Vagina (tissue), 2 donors: ENCODE measurements around the gene CDKL5. TPM values are rescaled to one million over a fixed set of nuclear protein-coding genes. Genes with fewer than 3 reads are reported as not detected.

Source experiments
- DNase-seq, 2 donors: peaks; one replicate each; pipeline ENCODE4 v3.0.0-alpha.2; 2017; ENCODE audit errors: extremely low spot score in 2 of 2
- H3K27ac ChIP-seq: fragments of 200-600 bp; sonication (generic); one replicate; pipeline ENCODE4 v1.5.1; 2019
- H3K27me3 ChIP-seq: fragments of 200-600 bp; sonication (generic); one replicate; pipeline ENCODE4 v1.5.1; 2019
- H3K36me3 ChIP-seq, 2 donors: fragments of 200-600 bp; sonication (generic); one replicate each; pipeline ENCODE4 v1.5.1; 2017 to 2019
- H3K4me1 ChIP-seq: fragments of 200-600 bp; sonication (generic); one replicate; pipeline ENCODE4 v1.5.1; 2019
- H3K4me3 ChIP-seq, 2 donors: fragments of 200-600 bp; sonication (generic); 1 replicate in 1 of 2; 2 replicates in 1 of 2; pipeline ENCODE4 v1.5.1; 2016 to 2019
- H3K9me3 ChIP-seq: fragments of 200-600 bp; sonication (generic); one replicate; pipeline ENCODE4 v1.5.1; 2019
- POLR2A ChIP-seq, 2 donors: fragments of 450-650 bp; IDR thresholded peaks; one replicate each; pipeline ENCODE4 v1.6.1; 2017; ENCODE audit warnings: antibody characterized with exemption in 2 of 2, mild to moderate bottlenecking in 2 of 2, moderate library complexity in 2 of 2
- POLR2AphosphoS5 ChIP-seq, 2 donors: sonication (generic); formaldehyde crosslinking; IDR thresholded peaks; one replicate each; pipeline ENCODE4 v1.9.0; 2017; ENCODE audit warnings: antibody characterized with exemption in 2 of 2, mild to moderate bottlenecking in 2 of 2, low read depth in 1 of 2; ENCODE audit not compliant: insufficient read depth in 1 of 2
- intact Hi-C: fragments of 100-400 bp; cut with DNase I; formaldehyde crosslinking; loops from one replicate; pipeline ENCODE4 v1.15.1; 2023
- total RNA-seq: library from RNA; depleted of rRNA; stranded (reverse); fragments of >200 nt; gene quantifications from one replicate; pipeline ENCODE4 v1.2.3, GENCODE V29; 2016
- TF ChIP-seq, protein P1 (sequence below), 3 experiments: fragments of 450-650 bp in 2 of 3; fragments of 200-600 bp in 1 of 3; sonication (generic) in 1 of 3; IDR thresholded peaks; one replicate each; pipeline ENCODE4 v1.5.1; 2017 to 2019; ENCODE audit warnings: antibody characterized with exemption in 3 of 3, mild to moderate bottlenecking in 2 of 3, moderate library complexity in 2 of 3

CDKL5 gene
- total RNA-seq, 1 donor from 2014 or later = 9.1 TPM

GRCh38 chrX:18668071-18668835 lies 242.8 kb downstream of the CDKL5 start:
- TF ChIP-seq POLR2AphosphoS5 (IDR thresholded peaks at IDR 0.05; ENCODE audit: insufficient read depth in 1 of 2, low read depth in 1 of 2) (no peak), POLR2A (IDR thresholded peaks at IDR 0.05) (no peak)
- TF ChIP-seq, protein P1, sequence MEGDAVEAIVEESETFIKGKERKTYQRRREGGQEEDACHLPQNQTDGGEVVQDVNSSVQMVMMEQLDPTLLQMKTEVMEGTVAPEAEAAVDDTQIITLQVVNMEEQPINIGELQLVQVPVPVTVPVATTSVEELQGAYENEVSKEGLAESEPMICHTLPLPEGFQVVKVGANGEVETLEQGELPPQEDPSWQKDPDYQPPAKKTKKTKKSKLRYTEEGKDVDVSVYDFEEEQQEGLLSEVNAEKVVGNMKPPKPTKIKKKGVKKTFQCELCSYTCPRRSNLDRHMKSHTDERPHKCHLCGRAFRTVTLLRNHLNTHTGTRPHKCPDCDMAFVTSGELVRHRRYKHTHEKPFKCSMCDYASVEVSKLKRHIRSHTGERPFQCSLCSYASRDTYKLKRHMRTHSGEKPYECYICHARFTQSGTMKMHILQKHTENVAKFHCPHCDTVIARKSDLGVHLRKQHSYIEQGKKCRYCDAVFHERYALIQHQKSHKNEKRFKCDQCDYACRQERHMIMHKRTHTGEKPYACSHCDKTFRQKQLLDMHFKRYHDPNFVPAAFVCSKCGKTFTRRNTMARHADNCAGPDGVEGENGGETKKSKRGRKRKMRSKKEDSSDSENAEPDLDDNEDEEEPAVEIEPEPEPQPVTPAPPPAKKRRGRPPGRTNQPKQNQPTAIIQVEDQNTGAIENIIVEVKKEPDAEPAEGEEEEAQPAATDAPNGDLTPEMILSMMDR (IDR thresholded peaks at IDR 0.05) = no peak
- intact Hi-C loops = no loop called here

DNA sequence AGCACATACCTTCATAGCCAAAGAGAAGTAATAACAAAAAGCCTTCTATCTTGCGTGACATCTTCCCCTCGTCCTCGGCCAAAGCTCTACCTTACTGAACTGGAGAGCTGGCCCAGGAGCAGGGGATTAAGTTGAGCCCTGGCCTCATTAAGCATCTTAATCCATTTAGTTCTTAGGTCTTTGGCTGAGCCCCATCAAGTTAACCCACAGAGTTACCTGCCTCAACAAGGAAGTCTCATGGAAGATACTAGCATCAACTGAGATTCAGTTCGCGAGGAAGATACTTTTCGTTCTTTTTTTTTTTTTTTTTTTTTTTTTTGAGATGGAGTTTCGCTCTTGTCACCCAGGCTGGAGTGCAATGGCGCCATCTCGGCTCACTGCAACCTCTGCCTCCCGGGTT lies 246.6 kb downstream of the CDKL5 start, which contains the start of gene RS1:
RS1 (minus strand) TSS at position 101 of the 400 bp plus-strand sequence; CDS start at position 61, 40 bp downstream.
- TF ChIP-seq, protein P1 (IDR thresholded peaks at IDR 0.05) = no peak
- TF ChIP-seq POLR2AphosphoS5 (IDR thresholded peaks at IDR 0.05; ENCODE audit: insufficient read depth in 1 of 2, low read depth in 1 of 2) = no peak
- no peak for TF ChIP-seq POLR2A (IDR thresholded peaks at IDR 0.05)
- no peaks in the 10 kb centered on the region for H3K36me3 ChIP-seq
- intact Hi-C loops = no loop called here

More at GRCh38 chrX:18668071-18668835, 242.8 kb downstream of the CDKL5 start:
- Histone ChIP-seq H3K27ac (no peak overlapping the region), H3K4me3 (no peak overlapping the region), H3K4me1 (no peaks in the 10 kb centered on the region), H3K9me3 (no peaks in the 10 kb centered on the region), H3K36me3 (no peaks in the 10 kb centered on the region), H3K27me3 (no peaks in the 10 kb centered on the region)
- DNase-seq = no peak

DNA sequence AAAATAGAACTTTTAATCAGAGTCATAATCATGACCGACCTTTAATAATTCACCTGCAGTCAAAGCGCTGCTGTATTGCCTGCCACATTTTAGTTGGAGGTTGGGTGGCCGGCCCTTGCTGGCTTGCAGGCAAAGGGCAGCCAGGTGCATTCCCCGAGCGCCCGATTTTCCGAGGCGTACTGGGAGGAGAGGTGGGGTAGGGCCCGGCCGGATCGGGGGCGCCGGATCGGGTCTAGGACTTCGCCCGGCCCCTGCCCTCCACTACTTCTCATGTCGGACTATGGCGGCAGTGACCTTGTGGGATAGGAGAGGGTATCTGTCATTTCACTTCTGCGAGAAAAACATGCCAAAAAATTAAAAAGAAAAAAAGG lies 249.0 kb downstream of the CDKL5 start:
- H3K27ac ChIP-seq = peak overlapping the region; percentile 71
- no peak for DNase-seq
- no peaks in the 10 kb centered on the region for H3K27me3 ChIP-seq
- TF ChIP-seq POLR2AphosphoS5 (IDR thresholded peaks at IDR 0.05; ENCODE audit: insufficient read depth in 1 of 2, low read depth in 1 of 2) (no peak), POLR2A (IDR thresholded peaks at IDR 0.05) (no peak)
- TF ChIP-seq, protein P1 (IDR thresholded peaks at IDR 0.05) = no peak
- no peaks in the 10 kb centered on the region for H3K36me3 ChIP-seq
- intact Hi-C loops = no loop called here
- peak overlapping the region; percentile 51 to 53 for H3K4me3 ChIP-seq
- H3K4me1 ChIP-seq = no peaks in the 10 kb centered on the region
- no peaks in the 10 kb centered on the region for H3K9me3 ChIP-seq

More for the DNA sequence above, 246.6 kb downstream of the CDKL5 start, which contains the start of gene RS1:
- no peaks in the 10 kb centered on the region for H3K4me1 ChIP-seq
- H3K4me3 ChIP-seq = no peak within 1 kb of the TSS
- no peak within 1 kb of the TSS for H3K27ac ChIP-seq
- no peaks in the 10 kb centered on the region for H3K9me3 ChIP-seq
- DNase-seq = no peak
- no peaks in the 10 kb centered on the region for H3K27me3 ChIP-seq

DNA sequence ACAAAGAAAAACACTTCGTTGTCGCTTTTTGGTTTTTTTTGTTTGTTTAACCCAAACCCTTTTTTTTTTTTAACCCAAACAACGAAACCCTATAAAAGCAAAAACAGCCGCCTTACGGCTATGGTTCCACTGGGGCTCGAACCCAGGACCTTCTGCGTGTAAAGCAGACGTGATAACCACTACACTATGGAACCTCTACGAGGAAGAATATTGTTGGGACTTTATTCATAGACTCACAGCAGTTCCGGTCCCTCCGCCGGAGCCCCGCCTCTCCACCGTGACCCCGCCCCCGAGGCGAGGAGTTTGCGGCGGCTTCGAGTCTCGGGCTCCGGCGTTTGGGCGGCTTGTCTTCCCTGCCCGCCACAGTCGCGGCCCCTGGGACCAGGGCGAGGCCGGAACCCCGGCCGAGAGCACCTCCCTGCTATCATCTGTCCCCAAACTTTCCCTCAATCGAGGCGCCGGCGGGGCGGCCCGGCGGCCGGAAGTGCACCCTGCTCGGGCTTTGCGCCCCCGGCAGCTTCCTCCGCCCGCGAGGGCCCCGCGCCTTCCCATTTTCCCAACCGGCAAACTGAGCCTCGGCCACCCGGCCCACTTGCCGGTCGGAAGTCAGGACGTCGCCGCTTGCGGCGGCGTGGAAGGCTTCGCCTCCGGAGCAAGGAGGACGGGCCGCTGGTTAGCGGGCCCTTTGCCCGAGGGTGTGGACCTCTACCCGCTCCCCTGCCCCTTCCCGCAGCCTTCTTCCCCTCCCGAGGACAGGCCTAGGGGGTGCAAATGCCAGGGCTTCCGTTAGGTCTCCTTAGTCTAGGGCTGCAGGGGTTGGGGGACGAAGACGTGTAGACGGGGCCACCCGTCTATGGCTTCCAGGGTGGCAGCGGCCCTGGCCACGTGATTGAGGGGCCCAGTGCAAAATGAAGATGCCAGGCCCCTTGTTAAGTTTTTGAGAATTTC lies 249.7 kb downstream of the CDKL5 start:
- Histone ChIP-seq H3K4me1 (no peaks in the 10 kb centered on the region), H3K9me3 (no peaks in the 10 kb centered on the region), H3K36me3 (no peaks in the 10 kb centered on the region), H3K4me3 (peak overlapping the region; percentile 51 to 53), H3K27ac (peak overlapping the region; percentile 71), H3K27me3 (no peaks in the 10 kb centered on the region)
- no peak for DNase-seq
- intact Hi-C loops = no loop called here
- peak; percentile 56 to 80 for TF ChIP-seq POLR2AphosphoS5 (IDR thresholded peaks at IDR 0.05; ENCODE audit: insufficient read depth in 1 of 2, low read depth in 1 of 2)
- TF ChIP-seq POLR2A (IDR thresholded peaks at IDR 0.05) = peak in 1 of 2 donors; percentile 45
- TF ChIP-seq, protein P1 (IDR thresholded peaks at IDR 0.05) = no peak
